GM15510 (cell line): ENCODE data around the gene BICRA.

Experiments used
- POLR2A ChIP-seq: IDR thresholded peaks from 3 replicates; pipeline ENCODE4 v1.6.1; 2011; ENCODE audit warnings: borderline replicate concordance; ENCODE audit not compliant: insufficient read length; ENCODE audit errors: extremely low read depth

The BICRA gene

GRCh38 chr19:47702671-47703070 lies 93.7 kb downstream of the BICRA start:
- TF ChIP-seq POLR2A: no peak

- no peak for TF ChIP-seq POLR2A
Measured at GRCh38 chr19:47703301-47703700, 94.4 kb downstream of the BICRA start.

- no peak for TF ChIP-seq POLR2A
Measured at GRCh38 chr19:47704024-47704423, 95.1 kb downstream of the BICRA start.

- TF ChIP-seq POLR2A: no peak
Measured at GRCh38 chr19:47704656-47705055, 95.7 kb downstream of the BICRA start.

GRCh38 chr19:47707135-47707925 lies 98.4 kb downstream of the BICRA start:
- no peak for TF ChIP-seq POLR2A

GRCh38 chr19:47711652-47712242 lies 102.8 kb downstream of the BICRA start:
- no peak for TF ChIP-seq POLR2A

- no peak for TF ChIP-seq POLR2A
Measured at GRCh38 chr19:47713046-47714021, 104.4 kb downstream of the BICRA start, which contains the start of gene EHD2. TSS of gene EHD2 (plus strand) at chr19:47713422. CDS start at chr19:47716613, 3,191 bp downstream.

GRCh38 chr19:47714339-47714738 lies 105.4 kb downstream of the BICRA start:
- TF ChIP-seq POLR2A: no peak

GRCh38 chr19:47716270-47716937 lies 107.5 kb downstream of the BICRA start:
- TF ChIP-seq POLR2A: no peak

- no peak for TF ChIP-seq POLR2A
Measured at GRCh38 chr19:47719047-47719859, 110.3 kb downstream of the BICRA start.

- TF ChIP-seq POLR2A: no peak
Measured at GRCh38 chr19:47720669-47721422, 111.9 kb downstream of the BICRA start.

- TF ChIP-seq POLR2A: no peak
Measured at GRCh38 chr19:47723581-47723940, 114.6 kb downstream of the BICRA start.
